Stromal cell of bone marrow (primary cell): ENCODE results near the gene HFM1.
"Not testable (repeated sequence)": the region's sequence is repeated elsewhere in the genome, so short reads cannot be mapped to it uniquely, and the experiment has no call there.

Source experiments
- DNase-seq: peaks from one replicate; pipeline ENCODE4 v3.0.0-alpha.2; 2012; ENCODE audit warnings: low read depth

HFM1 gene

DNA sequence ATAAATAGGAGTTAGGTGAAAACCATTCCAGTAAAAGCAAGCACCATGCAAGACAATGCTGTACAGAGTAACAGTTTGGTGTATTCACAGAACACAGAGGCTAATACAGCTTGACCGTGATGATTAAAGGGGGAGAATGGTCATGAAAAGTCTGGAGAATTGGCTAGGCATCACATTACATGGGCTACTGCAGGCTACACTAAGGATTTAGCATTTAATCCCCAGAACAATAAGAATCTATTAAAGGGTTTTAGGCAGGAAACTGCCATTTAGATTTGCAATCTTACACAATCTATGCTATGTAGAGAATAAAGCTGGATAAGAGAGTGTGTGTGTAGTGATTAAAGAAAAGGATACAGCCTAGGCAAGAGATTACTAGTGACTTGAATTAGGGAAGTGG lies 30.6 kb downstream of the HFM1 start:
- no peak for DNase-seq

DNA sequence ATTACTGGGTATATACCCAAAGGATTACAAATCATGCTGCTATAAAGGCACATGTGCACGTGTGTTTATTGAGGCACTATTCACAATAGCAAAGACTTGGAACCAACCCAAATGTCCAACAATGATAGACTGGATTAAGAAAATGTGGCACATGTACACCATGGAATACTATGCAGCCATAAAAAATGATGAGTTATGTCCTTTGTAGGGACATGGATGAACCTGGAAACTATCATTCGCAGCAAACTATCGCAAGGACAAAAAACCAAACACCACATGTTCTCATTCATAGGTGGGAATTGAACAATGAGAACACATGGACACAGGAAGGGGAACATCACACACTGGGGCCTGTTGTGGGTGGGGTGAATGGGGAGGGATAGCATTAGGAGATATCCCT lies 32.4 kb downstream of the HFM1 start:
- not testable (repeated sequence) for DNase-seq

DNA sequence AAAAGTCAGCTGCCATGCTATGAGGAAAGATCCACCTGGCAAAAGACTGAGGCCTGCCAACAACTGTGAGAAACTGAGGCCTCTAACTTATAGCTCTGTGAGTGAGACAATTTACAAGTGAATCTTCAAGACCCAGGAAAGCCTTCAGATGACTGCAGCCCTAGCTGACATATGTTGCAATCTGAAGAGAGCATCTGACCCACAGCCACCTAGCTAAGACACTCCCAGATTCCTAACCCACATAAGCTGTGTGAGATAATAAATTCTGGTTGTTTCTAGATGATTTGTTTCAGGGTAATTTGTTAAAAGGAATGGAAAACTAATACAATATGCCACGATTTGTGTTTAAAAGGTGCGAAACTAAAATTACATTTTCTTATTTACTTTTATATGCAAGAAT lies 55.1 kb downstream of the HFM1 start:
- DNase-seq: no peak

DNA sequence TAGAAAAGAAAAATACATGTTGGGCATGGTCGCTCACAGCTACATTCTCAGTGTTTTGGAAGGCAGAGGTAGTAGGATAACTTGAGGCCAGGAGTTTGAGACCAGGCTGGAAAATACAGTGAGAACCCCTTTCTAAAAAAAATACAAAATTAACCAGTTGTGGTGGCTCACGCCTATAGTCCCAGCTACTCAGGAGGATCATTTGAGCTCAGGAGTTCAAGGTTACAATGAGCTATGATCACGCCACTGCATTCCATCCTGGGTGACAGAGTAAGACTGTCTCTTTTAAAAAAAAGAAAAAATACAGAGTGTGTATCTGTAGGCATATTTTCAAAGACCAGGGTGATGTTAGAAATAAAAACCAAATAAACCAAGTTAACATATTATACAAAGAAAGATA lies 57.8 kb downstream of the HFM1 start:
- no peak for DNase-seq

DNA sequence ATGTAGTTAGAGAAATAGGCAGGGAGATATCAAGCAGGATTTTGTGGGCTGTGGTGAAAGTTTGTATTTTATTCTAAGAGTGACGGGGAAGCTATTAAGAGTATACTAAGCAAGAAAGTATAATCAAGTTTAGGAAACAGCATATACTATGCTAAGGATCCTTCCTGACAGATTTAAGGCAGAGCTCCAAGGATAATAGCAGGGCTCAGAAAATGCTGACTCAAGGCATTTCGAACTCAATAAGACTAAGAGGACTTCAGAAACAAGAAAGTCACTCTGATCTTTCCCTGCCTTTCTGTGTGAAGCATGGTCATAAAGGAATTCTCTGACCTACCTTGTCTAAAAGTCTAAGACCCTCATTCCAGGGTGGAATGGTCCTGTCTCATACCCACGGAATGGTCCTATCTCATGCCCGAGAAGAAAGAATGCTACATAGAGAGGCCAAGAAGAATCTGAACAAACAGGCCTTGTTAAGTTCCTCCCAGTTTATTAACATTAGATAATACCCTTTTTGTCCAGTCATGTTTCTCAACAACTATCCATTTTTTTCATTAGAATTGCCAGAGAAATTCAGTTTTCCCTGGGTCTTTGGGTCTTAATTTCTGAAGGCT lies 59.1 kb downstream of the HFM1 start:
- peak; percentile 1 for DNase-seq

DNA sequence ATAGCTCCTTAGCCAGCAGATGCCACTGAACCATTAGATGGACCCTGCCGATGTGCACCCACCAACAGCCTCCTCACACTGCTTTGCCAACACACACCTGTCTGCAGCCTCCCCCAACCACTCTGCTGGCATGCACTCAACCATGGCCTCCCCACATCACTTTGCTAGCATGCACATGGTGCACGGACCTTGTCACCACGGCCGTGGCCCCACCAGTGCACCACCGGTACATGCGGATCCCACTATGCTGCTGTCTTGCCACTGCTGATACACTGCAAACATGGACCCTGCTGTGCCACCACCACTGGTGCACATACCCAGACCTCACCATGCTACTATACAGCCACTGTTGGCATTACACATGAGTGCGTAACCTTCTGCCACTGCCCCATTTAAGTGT lies 66.1 kb downstream of the HFM1 start:
- no peak for DNase-seq

DNA sequence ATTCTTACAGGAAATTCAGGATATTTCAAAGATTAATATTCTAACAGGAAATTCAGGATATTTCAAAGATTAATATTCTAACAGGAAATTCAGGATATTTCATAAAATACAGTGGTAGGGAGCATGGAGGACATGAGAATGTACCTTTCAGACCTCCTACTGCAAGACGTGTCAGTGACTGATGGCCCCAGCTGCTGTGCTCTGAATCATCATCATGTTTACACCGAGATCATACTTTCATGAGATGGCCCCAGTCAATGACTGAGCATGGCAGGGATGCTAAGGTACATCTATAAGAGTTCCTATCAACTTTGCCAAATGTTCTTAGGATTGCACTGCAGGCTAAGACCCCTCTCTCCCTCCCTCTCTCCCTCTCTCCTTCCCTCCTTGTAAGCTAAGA lies 69.0 kb downstream of the HFM1 start:
- DNase-seq: no peak

DNA sequence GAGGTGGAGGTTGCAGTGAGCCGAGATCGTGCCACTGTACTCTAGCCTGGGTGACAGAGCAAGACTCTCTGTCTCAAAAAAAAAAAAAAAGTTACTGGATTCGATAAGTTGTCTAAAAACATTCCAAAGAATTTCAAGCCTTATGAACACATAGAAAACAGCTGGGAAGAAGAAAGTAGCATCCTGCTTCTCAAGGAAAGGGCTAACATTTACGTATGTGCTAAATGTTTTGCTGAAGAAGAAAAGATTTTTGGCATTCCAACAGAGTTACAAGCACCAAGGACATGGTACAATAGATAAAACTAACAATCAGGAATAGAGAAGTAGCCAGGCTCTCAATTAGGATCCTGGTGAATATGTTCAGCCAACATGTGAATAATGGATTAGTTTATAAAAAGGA lies 69.8 kb downstream of the HFM1 start:
- no peak for DNase-seq

DNA sequence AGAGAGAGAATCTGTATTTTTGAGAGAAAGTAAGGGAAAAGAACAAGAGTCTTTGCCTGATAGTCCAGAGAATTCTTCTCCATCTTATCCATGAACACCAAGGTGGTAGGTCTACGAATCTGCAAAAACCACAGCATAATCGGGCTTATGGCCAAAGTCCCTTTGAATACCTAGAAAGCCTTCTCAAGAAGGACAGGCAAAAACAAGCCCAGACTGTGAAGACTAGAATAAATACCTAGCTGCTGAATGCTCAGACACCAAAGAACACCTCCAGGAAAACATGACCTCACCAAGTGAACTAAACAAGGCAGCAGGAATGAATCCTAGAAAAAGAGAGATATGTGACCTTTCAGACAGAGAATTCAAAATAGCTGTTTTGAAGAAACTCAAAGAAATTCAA lies 79.2 kb downstream of the HFM1 start:
- DNase-seq: no peak

DNA sequence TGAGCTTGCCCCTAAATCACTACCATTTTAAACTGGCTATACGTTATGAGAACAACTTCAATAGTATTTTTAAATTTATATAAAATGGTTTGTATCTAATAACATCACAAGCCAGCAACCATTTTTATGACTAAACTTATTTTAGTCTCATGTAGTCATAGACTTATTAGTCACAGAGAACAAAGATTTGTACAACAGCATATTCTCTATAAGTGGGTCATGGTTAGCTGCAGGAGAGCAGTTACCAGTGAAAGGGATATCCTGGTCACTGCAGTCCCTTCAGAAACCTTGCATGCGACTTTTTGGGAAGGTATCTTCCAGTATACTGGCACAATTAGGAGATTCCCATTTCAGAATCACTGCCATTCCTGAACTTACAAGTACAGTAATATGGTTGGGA lies 90.0 kb downstream of the HFM1 start:
- no peak for DNase-seq

DNA sequence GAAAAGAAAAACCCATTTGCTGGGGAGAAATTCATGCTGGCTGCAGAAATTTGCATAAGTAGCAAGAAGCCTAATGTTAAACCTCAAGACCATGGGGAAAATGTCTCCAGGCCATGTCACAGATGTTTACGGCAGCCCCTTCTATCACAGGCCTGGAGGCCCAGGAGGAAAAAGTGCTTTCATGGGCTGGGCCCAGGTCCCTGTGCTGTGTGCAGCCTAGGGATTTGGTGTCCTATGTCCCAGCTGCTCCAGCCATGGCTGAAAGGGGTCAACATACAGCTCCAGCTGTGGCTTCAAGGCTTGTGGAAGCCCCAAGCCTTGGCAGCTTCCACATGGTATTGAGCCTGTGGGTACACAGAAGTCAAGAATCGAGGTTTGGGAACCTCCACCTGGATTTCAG lies 93.0 kb downstream of the HFM1 start:
- no peak for DNase-seq

DNA sequence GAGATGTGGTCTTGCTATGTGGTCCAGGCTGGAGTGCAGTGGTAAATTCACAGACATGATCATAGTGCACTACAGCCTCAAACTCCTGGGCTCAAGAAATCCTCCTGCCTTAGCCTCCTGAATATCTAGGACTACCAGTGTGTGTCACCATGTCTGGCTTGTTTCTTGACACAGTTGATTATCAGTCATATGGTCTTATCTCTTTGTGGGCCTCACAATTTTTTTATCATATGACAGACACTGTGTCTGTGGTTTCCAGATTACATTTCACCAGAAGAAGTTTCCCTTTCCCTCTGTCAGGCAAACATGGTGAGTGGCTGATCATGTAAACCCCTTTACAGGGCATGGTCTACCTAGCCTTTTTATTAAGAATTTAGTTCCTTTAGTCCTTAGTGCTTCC lies 96.1 kb downstream of the HFM1 start:
- DNase-seq: no peak

DNA sequence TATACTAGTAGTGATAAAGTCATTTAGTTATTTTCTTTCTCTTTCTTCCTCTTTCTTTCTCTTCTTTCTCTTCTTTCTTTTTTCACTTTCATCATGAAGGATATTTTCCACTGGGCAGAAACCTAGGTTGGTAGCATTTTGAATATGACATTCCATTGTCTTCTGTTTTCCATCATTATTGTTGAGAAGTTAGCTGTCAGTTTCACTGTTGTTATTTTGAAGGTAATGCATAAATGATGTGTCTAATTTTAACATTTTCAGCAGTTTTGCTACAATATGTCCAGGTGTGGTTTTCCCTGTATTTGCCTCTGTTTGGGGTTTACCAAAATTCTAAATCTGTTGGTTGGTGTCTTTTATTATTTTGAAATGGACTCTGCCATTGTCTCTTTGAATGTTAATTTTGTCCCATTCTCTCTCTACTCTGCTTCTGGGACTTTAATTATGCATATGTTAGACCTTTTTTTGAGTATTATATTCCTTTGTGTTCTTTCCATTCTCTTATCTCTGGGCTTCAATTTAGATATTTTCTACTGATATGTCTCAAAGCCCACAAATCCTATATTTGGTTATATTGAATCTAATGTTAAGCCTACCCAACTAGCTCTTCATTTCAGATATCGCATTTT lies 96.7 kb downstream of the HFM1 start:
- no peak for DNase-seq

DNA sequence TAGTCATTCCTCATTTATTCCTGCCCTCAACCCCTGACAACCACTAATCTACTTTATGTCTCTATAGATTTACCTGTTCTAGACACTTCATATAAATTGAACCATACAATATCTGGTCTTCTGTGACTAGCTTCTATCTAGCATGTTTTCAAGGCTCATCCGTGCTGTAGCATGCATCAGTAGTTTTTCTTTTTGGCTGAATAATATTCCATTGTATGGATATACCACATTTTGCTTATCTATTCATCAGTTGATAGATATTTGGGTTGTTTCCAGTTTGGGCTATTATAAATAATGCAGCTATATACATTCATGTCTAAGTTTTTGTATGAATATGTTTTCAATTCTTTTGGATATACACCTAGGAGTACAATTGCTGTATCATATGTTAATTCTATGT lies 101.5 kb downstream of the HFM1 start:
- DNase-seq: no peak

DNA sequence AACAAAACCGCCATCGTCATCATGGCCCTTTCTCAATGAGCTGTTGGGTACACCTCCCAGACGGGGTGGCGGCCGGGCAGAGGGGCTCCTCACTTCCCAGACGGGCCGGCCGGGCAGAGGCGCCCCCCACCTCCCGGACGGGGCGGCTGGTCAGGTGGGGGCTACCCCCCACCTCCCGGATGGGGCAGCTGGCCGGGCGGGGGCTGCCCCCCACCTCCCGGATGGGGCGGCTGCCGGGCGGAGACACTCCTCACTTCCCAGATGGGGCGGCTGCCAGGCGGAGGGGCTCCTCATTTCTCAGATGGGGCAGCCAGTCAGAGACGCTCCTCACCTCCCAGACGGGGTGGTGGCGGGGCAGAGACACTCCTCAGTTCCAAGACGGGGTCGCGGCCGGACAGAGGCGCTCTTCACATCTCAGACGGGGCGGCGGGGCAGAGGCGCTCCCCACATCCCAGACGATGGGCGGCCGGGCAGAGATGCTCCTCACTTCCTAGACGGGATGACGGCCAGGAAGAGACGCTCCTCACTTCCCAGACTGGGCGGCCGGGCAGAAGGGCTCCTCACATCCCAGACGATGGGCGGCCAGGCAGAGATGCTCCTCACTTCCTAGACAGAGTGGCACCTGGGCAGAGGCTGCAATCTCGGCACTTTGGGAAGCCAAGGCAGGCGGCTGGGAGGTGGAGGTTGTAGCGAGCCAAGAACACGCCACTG lies 115.6 kb downstream of the HFM1 start:
- DNase-seq: not testable (repeated sequence)

DNA sequence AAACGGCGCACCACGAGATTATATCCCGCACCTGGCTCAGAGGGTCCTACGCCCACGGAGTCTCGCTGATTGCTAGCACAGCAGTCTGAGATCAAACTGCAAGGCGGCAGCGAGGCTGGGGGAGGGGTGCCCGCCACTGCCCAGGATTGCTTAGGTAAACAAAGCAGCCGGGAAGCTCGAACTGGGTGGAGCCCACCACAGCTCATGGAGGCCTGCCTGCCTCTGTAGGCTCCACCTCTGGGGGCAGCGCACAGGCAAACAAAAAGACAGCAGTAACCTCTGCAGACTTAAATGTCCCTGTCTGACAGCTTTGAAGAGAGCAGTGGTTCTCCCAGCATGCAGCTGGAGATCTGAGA lies 117.7 kb downstream of the HFM1 start:
- DNase-seq: not testable (repeated sequence)

DNA sequence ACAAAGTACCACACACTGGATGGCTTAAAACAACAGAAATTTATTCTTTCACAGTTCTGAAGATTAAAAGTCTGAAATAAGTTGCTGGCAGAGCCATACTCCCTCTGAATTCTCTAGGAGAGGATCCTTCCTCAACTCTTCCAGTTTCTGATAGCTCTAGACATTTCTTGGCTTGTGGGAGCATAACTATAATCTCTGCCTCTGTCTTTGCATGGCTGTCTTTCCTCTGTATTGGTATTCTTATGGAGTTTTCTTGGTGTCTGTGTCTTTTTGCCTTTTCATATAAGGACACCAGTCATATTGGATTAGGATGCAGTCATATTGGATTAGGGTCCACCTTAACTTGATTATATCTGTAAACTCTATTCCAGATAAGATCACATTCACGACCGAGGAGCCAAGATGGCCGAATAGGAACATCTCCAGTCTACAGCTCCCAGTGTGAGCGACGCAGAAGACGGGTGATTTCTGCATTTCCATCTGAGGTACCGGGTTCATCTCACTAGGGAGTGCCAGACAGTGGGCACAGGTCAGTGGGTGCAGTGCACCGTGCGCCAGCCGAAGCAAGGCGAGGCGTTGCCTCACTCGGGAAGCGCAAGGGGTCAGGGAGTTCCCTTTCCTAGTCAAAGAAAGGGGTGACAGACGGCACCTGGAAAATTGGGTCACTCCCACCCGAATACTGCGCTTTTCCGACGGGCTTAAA lies 118.2 kb downstream of the HFM1 start:
- not testable (repeated sequence) for DNase-seq

DNA sequence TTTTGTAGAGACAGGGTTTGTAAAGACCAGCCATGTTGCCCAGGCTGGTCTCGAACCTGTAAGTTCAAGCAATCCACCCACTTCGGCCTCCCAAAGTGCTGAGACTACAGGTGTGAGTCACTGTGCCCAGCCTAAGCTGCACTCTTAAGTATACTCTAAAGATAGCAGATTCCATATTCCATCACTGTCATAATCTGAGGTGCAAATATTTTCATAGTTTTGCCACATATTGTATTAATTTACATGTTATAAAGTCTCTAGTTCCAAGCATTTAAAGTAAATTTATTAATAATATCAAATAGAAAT lies 121.3 kb downstream of the HFM1 start:
- no peak for DNase-seq

DNA sequence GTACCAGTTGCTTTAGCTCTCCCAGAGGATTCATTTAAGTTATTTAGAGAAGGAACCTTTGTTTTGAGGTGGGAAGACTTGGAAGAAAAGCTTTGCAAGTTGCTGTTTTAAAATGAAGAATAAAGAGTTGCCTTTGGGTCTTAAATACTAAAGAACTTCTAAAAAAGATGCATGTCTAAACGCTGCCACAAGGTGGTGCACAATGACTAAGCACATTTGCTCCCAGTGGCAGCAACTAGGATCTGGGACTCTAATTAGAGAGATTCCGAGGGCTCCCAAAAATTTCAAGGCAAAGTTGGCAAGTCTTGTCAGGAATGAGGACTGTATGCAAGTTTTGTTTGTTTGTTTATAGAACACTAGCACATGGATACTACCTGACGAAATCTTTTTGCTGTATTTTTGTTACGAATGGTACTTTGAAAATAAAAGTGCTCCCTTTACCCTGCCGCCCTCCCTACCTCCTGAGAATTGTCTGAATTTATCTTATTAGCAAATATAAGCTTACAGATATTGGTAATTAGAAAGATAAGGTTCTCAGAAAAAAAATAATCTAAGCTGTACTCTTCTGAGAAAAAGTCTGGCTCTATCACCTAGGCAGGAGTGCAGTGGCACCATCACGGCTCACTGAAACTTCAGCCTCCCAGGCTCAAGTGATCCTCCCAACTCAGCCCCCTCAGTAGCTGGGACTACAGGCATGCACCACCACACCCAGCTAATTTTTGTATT lies 121.8 kb downstream of the HFM1 start:
- DNase-seq: peak; percentile 49

DNA sequence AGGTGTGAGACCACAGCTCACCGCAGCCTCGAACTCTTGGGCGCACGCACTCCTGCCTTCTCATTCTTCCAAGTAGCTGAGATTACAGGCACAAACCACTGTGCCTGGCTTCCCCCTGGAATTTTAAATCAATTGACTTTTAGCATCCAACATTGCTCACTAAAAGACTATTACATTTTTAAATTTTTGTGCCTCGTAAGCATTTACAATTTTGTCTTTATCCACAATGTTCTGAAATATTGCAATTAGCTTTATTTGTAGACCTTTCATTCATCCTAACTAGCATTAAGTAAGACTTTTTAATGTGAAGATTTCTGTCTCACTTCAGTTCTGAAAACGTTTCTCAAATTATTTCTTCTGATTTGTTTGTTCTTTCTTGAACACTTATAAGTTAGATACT lies 122.9 kb downstream of the HFM1 start:
- DNase-seq: no peak

DNA sequence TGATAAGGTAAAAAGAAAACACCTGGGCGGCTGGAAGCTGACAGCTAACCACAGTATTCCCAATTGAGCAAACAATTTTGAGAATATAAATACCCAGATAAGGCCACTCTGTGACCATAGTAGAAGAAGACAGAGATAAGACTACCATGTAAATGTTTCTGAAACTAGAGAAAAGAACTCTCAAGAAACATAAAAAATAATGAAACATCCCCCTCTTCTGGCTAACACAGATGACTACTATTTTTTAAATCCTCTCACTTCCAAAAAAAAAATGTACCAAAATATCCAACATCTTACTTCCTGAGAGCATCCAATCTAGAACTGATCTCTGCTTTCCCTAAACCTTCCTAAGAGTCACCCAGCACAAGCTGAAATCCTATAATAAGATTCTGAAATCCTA lies 125.9 kb downstream of the HFM1 start:
- peak; percentile 7 for DNase-seq

DNA sequence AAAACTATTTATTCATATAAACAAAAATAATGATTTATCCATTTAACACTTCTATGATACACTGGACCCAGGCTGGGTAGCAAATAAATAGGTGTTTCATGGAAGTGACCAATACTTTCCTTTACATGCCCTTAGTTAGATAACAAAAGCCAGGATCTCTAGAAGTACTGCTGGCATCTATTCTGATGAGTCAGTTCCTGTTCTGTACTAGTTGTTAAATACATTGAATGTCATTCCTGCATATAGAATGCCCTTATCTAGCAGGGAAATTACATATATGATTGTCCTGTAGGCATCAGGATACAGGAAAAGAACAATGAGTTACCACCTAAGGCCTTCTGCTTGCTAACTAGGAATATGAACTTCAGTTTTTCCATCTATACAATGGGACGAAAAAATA lies 130.8 kb downstream of the HFM1 start:
- no peak for DNase-seq

DNA sequence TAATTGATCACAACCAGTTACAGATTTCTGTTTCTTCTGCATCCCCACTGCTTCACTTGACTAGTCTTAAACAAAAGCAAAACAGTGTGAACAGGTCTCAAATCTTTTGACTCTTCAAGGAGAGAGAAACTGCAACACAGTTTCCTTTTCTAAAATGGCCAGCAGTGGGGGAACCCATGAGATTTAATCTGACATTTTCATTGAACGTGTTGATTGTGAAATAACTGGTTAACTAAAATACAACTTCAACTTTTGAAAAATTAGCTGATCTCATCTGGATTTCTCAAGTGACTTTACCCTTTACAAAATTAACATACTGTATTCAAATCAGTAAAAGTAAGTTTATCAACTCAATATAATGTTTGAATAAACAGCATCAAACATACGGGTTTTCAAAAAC lies 143.0 kb downstream of the HFM1 start:
- no peak for DNase-seq
